Esophagus squamous epithelium (tissue), 5 donors: ENCODE measurements around the gene UXT. TPM values are rescaled to one million over a fixed set of nuclear protein-coding genes. Genes with fewer than 3 reads are reported as not detected.

Source experiments
- DNase-seq: peaks from one replicate; lab custom pipeline; 2025; lab: John Stamatoyannopoulos, UW
- H3K27ac ChIP-seq, 4 donors: fragments of 200-600 bp; sonication (generic); one replicate each; pipeline ENCODE4 v1.5.1; 2016 to 2019; ENCODE audit warnings: mild to moderate bottlenecking in 1 of 4
- H3K27me3 ChIP-seq, 4 donors: fragments of 200-600 bp; sonication (generic); 1 replicate in 3 of 4; 2 replicates in 1 of 4; pipeline versions ENCODE4 v1.5.1 to v1.6.0; 2017 to 2021; ENCODE audit warnings: antibody characterized with exemption in 1 of 4
- H3K36me3 ChIP-seq, 3 donors: fragments of 200-600 bp; sonication (generic); one replicate each; pipeline ENCODE4 v1.5.1; 2016 to 2019
- H3K4me1 ChIP-seq, 3 donors: fragments of 200-600 bp; sonication (generic); one replicate each; pipeline ENCODE4 v1.5.1; 2017 to 2019
- H3K4me3 ChIP-seq, 4 donors: fragments of 200-600 bp; sonication (generic); 1 replicate in 3 of 4; 2 replicates in 1 of 4; pipeline ENCODE4 v1.5.1; 2016 to 2019; ENCODE audit warnings: mild to moderate bottlenecking in 2 of 4, moderate library complexity in 1 of 4
- H3K9me3 ChIP-seq, 3 donors: fragments of 200-600 bp; sonication (generic); one replicate each; pipeline ENCODE4 v1.5.1; 2016 to 2019
- POLR2A ChIP-seq, 4 donors: fragments of 450-650 bp; IDR thresholded peaks; one replicate each; pipeline ENCODE4 v1.6.1; 2017; ENCODE audit warnings: antibody characterized with exemption in 4 of 4, mild to moderate bottlenecking in 4 of 4, moderate library complexity in 3 of 4
- WGBS, 2 donors: methylation state at CpG; one replicate each; pipeline ENCODE4 v1.1.5; 2018; 5-methylcytosine and 5-hydroxymethylcytosine counted together
- intact Hi-C: fragments of 100-400 bp; cut with DNase I; formaldehyde crosslinking; loops from one replicate; pipeline ENCODE4 v1.15.0; 2022
- total RNA-seq, 4 donors: library from RNA; depleted of rRNA; stranded (reverse); fragments of >200 nt; gene quantifications; one replicate each; pipeline ENCODE4 v1.1.0, GENCODE V29; 2016
- TF ChIP-seq, protein P1 (sequence below), 6 experiments: fragments of 450-650 bp in 4 of 6; fragments of 200-600 bp in 2 of 6; sonication (generic) in 2 of 6; IDR thresholded peaks; one replicate each; pipeline ENCODE4 v1.5.1; 2016 to 2019; ENCODE audit warnings: antibody characterized with exemption in 6 of 6, mild to moderate bottlenecking in 4 of 6, moderate library complexity in 4 of 6
- donor health status: DM: yes; HTN: yes; CAD: no.

The UXT gene
- total RNA-seq, 4 donors from 2014 or later, result 44.1 to 128 (median 87.8) TPM

- intact Hi-C loops, result no loop called here
- no peak for DNase-seq
These were observed 9.7 kb downstream of the UXT start for GRCh38 chrX:47649271-47649670.

GRCh38 chrX:47648376-47648775, 10.6 kb downstream of the UXT start:
- 69 to 70% methylated on average over 2 of the region's 2 CpGs for WGBS, 2 donors
- intact Hi-C loops, result no loop called here
- peaks cover 0 to 31% (median 12%) of the 10 kb centered on the region in 3 donors for H3K4me1 ChIP-seq
- no peaks in the 10 kb centered on the region for H3K36me3 ChIP-seq
- no peak for TF ChIP-seq POLR2A (IDR thresholded peaks at IDR 0.05)
- TF ChIP-seq, protein P1, sequence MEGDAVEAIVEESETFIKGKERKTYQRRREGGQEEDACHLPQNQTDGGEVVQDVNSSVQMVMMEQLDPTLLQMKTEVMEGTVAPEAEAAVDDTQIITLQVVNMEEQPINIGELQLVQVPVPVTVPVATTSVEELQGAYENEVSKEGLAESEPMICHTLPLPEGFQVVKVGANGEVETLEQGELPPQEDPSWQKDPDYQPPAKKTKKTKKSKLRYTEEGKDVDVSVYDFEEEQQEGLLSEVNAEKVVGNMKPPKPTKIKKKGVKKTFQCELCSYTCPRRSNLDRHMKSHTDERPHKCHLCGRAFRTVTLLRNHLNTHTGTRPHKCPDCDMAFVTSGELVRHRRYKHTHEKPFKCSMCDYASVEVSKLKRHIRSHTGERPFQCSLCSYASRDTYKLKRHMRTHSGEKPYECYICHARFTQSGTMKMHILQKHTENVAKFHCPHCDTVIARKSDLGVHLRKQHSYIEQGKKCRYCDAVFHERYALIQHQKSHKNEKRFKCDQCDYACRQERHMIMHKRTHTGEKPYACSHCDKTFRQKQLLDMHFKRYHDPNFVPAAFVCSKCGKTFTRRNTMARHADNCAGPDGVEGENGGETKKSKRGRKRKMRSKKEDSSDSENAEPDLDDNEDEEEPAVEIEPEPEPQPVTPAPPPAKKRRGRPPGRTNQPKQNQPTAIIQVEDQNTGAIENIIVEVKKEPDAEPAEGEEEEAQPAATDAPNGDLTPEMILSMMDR (IDR thresholded peaks at IDR 0.05), result no peak
- no peaks in the 10 kb centered on the region for H3K27me3 ChIP-seq
- H3K4me3 ChIP-seq, result no peak overlapping the region
- H3K27ac ChIP-seq, result no peak overlapping the region
- no peak for DNase-seq
- H3K9me3 ChIP-seq, result no peaks in the 10 kb centered on the region

More at GRCh38 chrX:47649271-47649670, 9.7 kb downstream of the UXT start:
- Histone ChIP-seq H3K27ac (peak overlapping the region in 2 of 4 donors; percentile 87 to 93), H3K27me3 (no peaks in the 10 kb centered on the region), H3K4me3 (peak overlapping the region; percentile 70 to 81 (median 76)), H3K9me3 (no peaks in the 10 kb centered on the region), H3K36me3 (peaks cover 0 to 7% (median 0%) of the 10 kb centered on the region in 3 donors), H3K4me1 (peaks cover 0 to 26% (median 12%) of the 10 kb centered on the region in 3 donors)
- TF ChIP-seq, protein P1 (IDR thresholded peaks at IDR 0.05), result no peak
- no peak for TF ChIP-seq POLR2A (IDR thresholded peaks at IDR 0.05)
- WGBS, 2 donors, result 9 to 32% methylated on average over 7 to 8 of the region's 8 CpGs

GRCh38 chrX:47646636-47647035, 12.3 kb downstream of the UXT start:
- TF ChIP-seq, protein P1 (IDR thresholded peaks at IDR 0.05), result no peak
- TF ChIP-seq POLR2A (IDR thresholded peaks at IDR 0.05), result no peak
- H3K4me3 ChIP-seq, result no peak overlapping the region
- no peak for DNase-seq
- WGBS, 2 donors, result 76 to 78% methylated on average over 6 of the region's 6 CpGs
- no peaks in the 10 kb centered on the region for H3K27me3 ChIP-seq
- no peaks in the 10 kb centered on the region for H3K9me3 ChIP-seq
- intact Hi-C loops, result no loop called here
- H3K27ac ChIP-seq, result no peak overlapping the region
- no peaks in the 10 kb centered on the region for H3K36me3 ChIP-seq
- peaks cover 0 to 30% (median 12%) of the 10 kb centered on the region in 3 donors for H3K4me1 ChIP-seq

- no peak for TF ChIP-seq POLR2A (IDR thresholded peaks at IDR 0.05)
- TF ChIP-seq, protein P1 (IDR thresholded peaks at IDR 0.05), result no peak
- Histone ChIP-seq H3K9me3 (no peaks in the 10 kb centered on the region), H3K36me3 (peaks cover 0 to 10% (median 0%) of the 10 kb centered on the region in 3 donors), H3K4me1 (peaks cover 0 to 23% (median 12%) of the 10 kb centered on the region in 3 donors), H3K4me3 (no peak overlapping the region), H3K27me3 (no peaks in the 10 kb centered on the region), H3K27ac (no peak overlapping the region)
- intact Hi-C loops, result no loop called here
- WGBS, 2 donors, result 25 to 80% methylated on average over 1 to 10 of the region's 10 CpGs
- no peak for DNase-seq
These were observed 13.4 kb downstream of the UXT start for GRCh38 chrX:47645530-47645929.

DNA sequence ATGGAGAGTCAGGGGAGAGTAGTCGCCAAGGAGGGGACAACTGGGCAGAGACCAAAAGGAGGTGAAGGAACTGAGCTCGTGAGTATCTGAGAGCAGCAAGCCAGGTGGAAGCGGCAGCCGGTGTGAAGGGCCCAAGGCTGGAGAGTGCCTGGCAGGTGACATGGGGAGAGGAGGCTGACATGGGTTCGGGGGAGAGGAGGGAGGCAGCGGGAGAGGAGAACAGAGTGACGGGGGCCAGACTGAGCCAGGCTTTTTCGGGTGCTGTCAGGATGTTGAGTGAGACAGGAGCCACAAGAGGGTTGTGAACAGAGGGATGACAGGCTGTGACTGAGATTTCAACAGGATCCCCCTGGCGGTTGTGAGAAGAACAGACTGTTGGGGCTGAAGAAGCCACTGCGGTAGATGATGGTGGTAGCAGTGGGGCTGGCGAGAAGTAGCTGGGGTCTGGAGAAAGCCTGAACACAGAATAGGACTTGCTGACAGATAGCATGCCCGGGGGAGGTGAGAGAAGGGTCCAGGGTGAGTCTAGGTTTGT, 14.4 kb downstream of the UXT start:
- DNase-seq, result no peak
- intact Hi-C loops, result no loop called here

More for the DNA sequence above, 14.4 kb downstream of the UXT start:
- H3K27ac ChIP-seq, result no peak overlapping the region
- peaks cover 0 to 1% (median 0%) of the 10 kb centered on the region in 3 donors for H3K9me3 ChIP-seq
- H3K36me3 ChIP-seq, result peaks cover 0 to 19% (median 0%) of the 10 kb centered on the region in 3 donors
- peaks cover 0 to 22% (median 12%) of the 10 kb centered on the region in 3 donors for H3K4me1 ChIP-seq
- TF ChIP-seq POLR2A (IDR thresholded peaks at IDR 0.05), result no peak
- TF ChIP-seq, protein P1 (IDR thresholded peaks at IDR 0.05), result peak in 3 of 6 experiments; percentile 14 to 25 (median 17)
- no peaks in the 10 kb centered on the region for H3K27me3 ChIP-seq
- 67 to 70% methylated on average over 10 to 12 of the region's 12 CpGs for WGBS, 2 donors
- no peak overlapping the region for H3K4me3 ChIP-seq
